Lower lobe of right lung (tissue), 2 donors: ENCODE results near the gene ANKRD44. TPM values are rescaled to one million over a fixed set of nuclear protein-coding genes. Genes with fewer than 3 reads are reported as not detected.

Source experiments
- ATAC-seq, 2 donors: fragments of 200-7000 bp; cut with Tn5 transposase; one replicate each; pipeline ENCODE4 v1.9.1; 2020 to 2022; ENCODE audit warnings: mild to moderate bottlenecking in 2 of 2, moderate library complexity in 2 of 2
- DNase-seq: peaks from one replicate; pipeline ENCODE4 v3.0.0-alpha.2; 2020
- H3K27ac ChIP-seq: fragments of 200-600 bp; one replicate; pipeline ENCODE4 v1.8.0; 2022
- H3K27me3 ChIP-seq: fragments of 200-600 bp; one replicate; pipeline ENCODE4 v1.8.0; 2022; ENCODE audit warnings: low read depth
- H3K36me3 ChIP-seq: fragments of 200-600 bp; one replicate; pipeline ENCODE4 v1.8.0; 2022; ENCODE audit warnings: mild to moderate bottlenecking
- H3K4me1 ChIP-seq: fragments of 200-600 bp; one replicate; pipeline ENCODE4 v1.8.0; 2022
- H3K4me3 ChIP-seq: fragments of 200-600 bp; one replicate; pipeline ENCODE4 v1.8.0; 2022; ENCODE audit warnings: mild to moderate bottlenecking
- H3K9me3 ChIP-seq: fragments of 200-600 bp; one replicate; pipeline ENCODE4 v1.8.0; 2022
- intact Hi-C: fragments of 100-400 bp; cut with DNase I; formaldehyde crosslinking; loops from one replicate; pipeline ENCODE4 v1.11.0; 2022
- total RNA-seq: library from RNA; stranded (reverse); fragmentation: NEBNext Ultra II Directional; extraction: Animal tissue kit (Norgen Biotek cat#: 25700); gene quantifications from one replicate; pipeline ENCODE4 v1.2.1, GENCODE V29; 2021
- TF ChIP-seq, protein P1 (sequence below): fragments of 200-600 bp; IDR thresholded peaks from one replicate; pipeline ENCODE4 v1.8.0; 2022; ENCODE audit warnings: antibody characterized with exemption, mild to moderate bottlenecking
- donor health status: DM: no; HTN: yes; CAD: no; lungs with severe emphysema.

ANKRD44 gene
- total RNA-seq, 1 donor from 2014 or later: 58.7 TPM

DNA sequence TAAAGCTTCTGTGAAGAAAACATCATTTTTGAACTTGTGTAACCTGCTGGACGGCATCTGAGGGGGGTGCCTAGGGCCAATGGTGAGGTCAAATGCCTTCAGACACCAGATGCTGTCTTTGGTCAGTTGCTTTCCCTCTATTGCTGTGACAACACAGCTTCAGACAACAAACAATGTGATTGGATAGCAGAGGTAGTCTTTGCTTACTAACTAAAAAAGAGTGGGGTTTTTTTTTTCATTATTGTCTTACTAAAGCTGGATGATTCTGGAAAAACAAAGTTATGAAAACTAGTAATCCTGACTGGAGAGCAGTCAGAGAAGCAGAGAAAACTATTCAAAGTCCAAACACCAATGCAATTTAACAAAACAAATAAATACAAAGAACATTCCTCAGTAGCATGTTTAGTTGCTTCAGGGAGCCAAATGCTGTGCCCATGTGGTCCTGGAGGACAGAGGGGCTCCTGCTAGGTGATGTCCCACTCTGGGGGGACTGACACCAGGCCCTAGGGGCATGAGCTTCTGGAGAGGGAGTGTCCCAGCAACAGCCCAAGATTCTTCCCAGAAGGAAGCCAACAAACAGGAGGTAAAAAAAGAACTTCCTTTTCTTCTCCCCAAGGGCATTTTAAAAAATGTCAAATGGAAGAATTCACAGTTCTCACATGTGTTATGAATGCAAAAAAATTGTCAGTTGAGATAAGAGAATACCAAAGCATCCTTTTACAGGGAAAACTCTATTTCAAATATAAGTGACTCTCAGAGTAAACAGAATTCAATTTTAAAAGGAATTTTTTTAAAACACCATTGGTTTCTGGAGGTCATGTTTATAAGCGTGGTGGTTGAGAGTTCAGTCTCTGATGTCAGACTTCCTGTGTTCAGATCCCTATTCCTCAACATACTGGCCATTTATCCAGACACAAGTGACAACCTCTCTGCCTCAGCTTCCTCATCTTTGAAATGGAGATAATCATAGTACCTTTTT, 203.0 kb downstream of the ANKRD44 start:
- DNase-seq (no peak), ATAC-seq (peak; percentile 72 to 76)
- Histone ChIP-seq H3K4me1 (peaks cover 18% of the 10 kb centered on the region), H3K36me3 (peaks cover 21% of the 10 kb centered on the region), H3K27ac (peak overlapping the region; percentile 80), H3K9me3 (no peaks in the 10 kb centered on the region), H3K4me3 (no peak overlapping the region), H3K27me3 (no peaks in the 10 kb centered on the region)
- TF ChIP-seq, protein P1, sequence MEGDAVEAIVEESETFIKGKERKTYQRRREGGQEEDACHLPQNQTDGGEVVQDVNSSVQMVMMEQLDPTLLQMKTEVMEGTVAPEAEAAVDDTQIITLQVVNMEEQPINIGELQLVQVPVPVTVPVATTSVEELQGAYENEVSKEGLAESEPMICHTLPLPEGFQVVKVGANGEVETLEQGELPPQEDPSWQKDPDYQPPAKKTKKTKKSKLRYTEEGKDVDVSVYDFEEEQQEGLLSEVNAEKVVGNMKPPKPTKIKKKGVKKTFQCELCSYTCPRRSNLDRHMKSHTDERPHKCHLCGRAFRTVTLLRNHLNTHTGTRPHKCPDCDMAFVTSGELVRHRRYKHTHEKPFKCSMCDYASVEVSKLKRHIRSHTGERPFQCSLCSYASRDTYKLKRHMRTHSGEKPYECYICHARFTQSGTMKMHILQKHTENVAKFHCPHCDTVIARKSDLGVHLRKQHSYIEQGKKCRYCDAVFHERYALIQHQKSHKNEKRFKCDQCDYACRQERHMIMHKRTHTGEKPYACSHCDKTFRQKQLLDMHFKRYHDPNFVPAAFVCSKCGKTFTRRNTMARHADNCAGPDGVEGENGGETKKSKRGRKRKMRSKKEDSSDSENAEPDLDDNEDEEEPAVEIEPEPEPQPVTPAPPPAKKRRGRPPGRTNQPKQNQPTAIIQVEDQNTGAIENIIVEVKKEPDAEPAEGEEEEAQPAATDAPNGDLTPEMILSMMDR: no peak
- intact Hi-C loops: no loop called here

DNA sequence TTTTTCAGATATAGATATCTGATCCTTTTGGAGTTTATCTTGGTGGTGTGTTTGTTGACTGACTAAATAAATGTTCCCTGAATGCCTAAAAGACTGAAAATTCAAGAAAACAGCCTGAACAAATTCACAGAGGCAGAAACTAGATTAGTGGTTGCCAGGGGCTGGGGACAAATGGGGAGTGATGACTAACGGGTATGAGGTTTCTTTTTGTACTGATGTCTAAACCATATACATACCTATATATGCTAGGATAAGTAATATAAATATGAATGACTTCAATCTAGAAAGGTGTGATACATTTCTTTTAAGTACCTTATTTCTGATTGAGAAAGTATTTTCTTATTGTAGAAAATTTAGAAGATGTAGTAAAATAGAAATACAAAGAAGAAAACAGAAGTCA, 207.2 kb downstream of the ANKRD44 start:
- H3K36me3 ChIP-seq: peaks cover 25% of the 10 kb centered on the region
- ATAC-seq: no peak
- intact Hi-C loops: no loop called here
- DNase-seq: no peak
- TF ChIP-seq, protein P1: no peak
- H3K4me3 ChIP-seq: no peak overlapping the region
- H3K4me1 ChIP-seq: peaks cover 16% of the 10 kb centered on the region
- no peaks in the 10 kb centered on the region for H3K9me3 ChIP-seq
- H3K27ac ChIP-seq: no peak overlapping the region
- H3K27me3 ChIP-seq: no peaks in the 10 kb centered on the region

DNA sequence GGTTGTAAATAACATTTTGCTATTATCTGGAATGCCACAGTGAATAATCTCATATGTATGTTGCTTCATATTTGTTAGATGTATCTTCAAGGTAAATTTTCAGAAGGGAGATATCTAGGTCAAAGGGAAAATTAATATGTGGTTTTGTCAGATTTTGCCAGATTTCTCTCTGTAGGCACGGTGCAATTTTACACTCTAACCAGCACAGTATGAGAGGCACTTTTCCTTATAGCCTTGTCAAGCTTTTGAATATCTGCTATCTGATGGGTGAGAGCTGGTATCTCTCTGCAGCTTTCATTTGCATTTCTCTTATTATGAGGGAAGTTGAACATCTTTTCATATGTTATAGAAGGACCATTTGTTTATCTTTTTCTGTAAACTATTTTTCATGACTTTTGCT, 208.3 kb downstream of the ANKRD44 start:
- intact Hi-C loops: no loop called here
- Histone ChIP-seq H3K27ac (no peak overlapping the region), H3K27me3 (no peaks in the 10 kb centered on the region), H3K4me1 (peaks cover 4% of the 10 kb centered on the region), H3K9me3 (no peaks in the 10 kb centered on the region), H3K4me3 (no peak overlapping the region), H3K36me3 (peaks cover 30% of the 10 kb centered on the region)
- DNase-seq (no peak), ATAC-seq (no peak)
- TF ChIP-seq, protein P1: no peak

DNA sequence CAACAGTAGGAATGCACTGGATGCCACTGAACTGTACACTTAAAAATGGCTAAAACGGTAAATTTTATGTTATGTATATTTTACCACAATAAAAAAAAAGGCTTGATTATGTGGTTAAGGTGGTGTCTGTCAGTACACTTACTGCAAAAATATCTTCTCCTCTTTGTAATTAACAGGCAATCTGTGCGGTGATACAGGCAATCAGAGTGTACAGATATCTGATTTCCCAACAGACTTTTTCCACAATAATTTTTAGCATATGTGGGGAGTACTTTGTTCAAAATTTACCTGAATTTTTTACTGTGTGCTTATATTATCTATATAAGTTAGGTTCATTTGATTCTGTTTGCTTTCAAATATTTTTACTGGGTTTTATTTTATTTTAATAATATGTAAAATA, 209.1 kb downstream of the ANKRD44 start:
- Histone ChIP-seq H3K4me3 (no peak overlapping the region), H3K27me3 (no peaks in the 10 kb centered on the region), H3K27ac (no peak overlapping the region), H3K9me3 (no peaks in the 10 kb centered on the region), H3K36me3 (peaks cover 31% of the 10 kb centered on the region), H3K4me1 (no peaks in the 10 kb centered on the region)
- intact Hi-C loops: no loop called here
- DNase-seq (no peak), ATAC-seq (no peak)
- TF ChIP-seq, protein P1: no peak

DNA sequence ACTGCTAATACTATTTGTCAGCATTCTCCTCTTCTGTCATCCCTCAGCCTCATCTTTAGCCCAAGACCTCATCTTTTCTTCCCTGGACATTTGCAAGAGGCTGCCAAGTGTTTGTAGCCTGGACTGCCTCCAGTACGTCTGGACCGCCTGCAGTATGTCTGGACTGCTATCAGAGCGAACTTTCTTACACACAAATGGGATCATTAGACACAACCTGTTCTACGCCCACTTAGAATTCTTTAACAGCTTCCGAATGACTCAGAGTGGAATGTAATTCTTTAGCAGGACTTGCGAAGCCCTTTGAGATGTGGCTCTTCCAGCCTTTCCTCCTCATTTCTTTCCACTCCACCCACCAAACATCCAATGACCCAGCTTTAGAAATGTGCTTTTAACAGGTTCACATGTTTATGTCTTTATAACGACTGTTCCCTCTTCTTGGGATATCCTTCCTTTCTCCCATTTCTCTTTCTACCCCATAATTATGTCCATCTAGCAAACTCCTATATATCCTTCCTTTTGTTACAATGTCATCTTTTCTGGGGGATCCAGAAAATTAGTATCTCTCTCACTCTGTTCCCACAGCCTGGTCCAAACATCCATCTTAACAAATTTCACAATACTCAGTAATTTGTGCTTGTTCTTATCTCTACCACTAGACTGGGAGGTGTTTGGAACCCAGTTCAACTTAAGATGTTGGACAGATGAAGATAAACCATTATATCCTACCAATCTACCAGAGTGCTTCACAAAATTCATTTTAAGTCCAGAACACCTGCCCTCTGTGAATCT, 212.8 kb downstream of the ANKRD44 start:
- DNase-seq: no peak
- intact Hi-C loops: no loop called here

More for the DNA sequence above, 212.8 kb downstream of the ANKRD44 start:
- no peaks in the 10 kb centered on the region for H3K9me3 ChIP-seq
- no peaks in the 10 kb centered on the region for H3K27me3 ChIP-seq
- H3K4me3 ChIP-seq: no peak overlapping the region
- no peaks in the 10 kb centered on the region for H3K4me1 ChIP-seq
- ATAC-seq: peak; percentile 87 to 91
- TF ChIP-seq, protein P1: no peak
- H3K36me3 ChIP-seq: peaks cover 35% of the 10 kb centered on the region
- no peak overlapping the region for H3K27ac ChIP-seq
